ENCODE results near the gene PISD.
"Not testable (repeated sequence)": the region's sequence is repeated elsewhere in the genome, so short reads cannot be mapped to it uniquely, and the experiment has no call there.

Gene PISD

GRCh38 chr22:31661851-31662667, at the start of gene PISD:
Gene PISD, minus strand, starts transcription at chr22:31662215. Its CDS starts 7 bp downstream, at chr22:31662208.
- DNase-seq (ENCODE audit: low read depth) = peak; percentile 94

GRCh38 chr22:31711226-31711625, 49.2 kb upstream of the PISD start:
- DNase-seq (ENCODE audit: low read depth) = not testable (repeated sequence)

DNA sequence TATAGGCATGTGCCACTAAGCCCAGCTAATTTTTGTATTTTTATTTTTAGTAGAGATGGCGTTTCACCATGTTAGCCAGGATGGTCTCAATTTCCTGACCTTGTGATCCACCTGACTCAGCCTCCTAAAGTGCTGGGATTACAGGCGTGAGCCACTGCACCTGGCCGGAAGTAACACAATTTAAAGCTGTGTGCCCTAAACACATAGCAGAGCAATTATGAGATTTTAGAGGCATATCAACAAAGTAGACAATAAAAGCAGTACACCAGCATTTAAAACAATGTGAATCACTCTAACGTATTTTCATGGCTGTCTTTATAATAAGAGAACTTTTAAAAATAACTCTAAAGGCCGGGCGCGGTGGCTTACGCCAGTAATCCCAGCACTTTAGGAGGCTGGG, 45.5 kb upstream of the PISD start:
- DNase-seq (ENCODE audit: low read depth) = no peak

- DNase-seq (ENCODE audit: low read depth) = no peak
Measured at GRCh38 chr22:31695423-31695822, 33.4 kb upstream of the PISD start.

GRCh38 chr22:31694046-31694445, 32.0 kb upstream of the PISD start:
- DNase-seq (ENCODE audit: low read depth) = not testable (repeated sequence)

- no peak for DNase-seq (ENCODE audit: low read depth)
Measured at GRCh38 chr22:31692186-31692886, 30.3 kb upstream of the PISD start.

GRCh38 chr22:31691408-31691807, 29.4 kb upstream of the PISD start:
- no peak for DNase-seq (ENCODE audit: low read depth)

DNA sequence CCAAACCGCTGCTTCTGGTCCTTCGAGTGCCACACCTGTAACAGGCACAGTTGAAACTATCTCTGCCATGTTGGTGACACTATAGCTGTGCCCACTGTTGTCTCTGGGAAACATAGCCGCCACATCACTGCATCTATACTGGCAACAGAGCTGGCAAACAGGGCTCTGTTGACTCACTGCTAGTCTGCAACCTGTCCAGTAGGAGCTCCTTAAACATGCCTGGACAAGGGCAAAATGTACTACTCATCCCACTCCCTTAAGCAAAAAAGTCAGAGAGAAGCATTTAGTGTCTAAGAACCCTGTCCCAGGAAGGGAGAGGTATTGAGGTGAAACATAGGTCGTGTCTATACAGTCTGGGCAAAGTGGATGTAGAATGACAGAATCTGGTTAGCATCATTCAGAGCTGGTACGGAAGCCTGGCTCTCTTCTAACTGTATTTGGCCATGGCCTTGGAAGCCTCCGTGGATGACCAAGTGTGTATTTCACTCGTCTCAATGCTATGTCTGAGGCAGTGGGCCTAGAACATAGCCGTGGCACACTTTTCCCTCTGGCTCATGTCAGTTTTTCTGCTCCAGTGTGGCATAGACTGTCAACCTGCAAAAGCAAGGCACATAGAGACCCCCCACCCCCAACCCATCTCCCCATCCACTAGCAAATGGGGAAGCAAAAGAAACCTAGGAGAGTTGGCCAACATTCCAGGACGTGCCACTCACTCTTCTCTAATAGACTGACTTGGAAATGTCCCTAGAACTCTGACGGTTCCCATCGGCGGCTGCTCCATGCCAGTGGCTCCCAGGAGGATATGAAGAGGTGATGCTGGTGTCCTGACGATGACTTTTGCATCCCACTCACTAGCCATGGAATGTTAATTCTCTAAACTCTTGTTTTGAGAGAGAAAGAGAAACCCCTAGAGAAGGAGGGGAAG, 21.4 kb upstream of the PISD start:
- DNase-seq (ENCODE audit: low read depth) = no peak

DNA sequence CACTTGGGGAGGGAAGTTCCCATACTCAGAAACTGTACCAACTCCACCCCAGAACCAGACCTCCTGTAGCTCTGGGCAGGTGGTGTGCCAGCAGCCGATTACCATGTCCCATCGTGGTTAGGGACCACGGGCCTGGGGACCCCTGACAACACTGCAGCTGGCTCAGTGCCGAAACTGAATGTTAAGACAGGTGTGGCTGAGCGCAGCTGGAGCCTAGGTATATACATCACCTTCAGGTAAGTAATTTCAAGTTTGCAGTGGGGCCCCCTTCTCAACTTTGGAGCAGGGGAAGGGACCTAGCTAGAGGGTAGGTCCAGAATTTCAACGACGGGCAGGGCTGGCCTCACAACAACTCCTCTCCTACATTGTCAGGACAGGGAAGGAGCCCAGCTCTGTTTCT, 20.7 kb upstream of the PISD start:
- DNase-seq (ENCODE audit: low read depth) = no peak

DNA sequence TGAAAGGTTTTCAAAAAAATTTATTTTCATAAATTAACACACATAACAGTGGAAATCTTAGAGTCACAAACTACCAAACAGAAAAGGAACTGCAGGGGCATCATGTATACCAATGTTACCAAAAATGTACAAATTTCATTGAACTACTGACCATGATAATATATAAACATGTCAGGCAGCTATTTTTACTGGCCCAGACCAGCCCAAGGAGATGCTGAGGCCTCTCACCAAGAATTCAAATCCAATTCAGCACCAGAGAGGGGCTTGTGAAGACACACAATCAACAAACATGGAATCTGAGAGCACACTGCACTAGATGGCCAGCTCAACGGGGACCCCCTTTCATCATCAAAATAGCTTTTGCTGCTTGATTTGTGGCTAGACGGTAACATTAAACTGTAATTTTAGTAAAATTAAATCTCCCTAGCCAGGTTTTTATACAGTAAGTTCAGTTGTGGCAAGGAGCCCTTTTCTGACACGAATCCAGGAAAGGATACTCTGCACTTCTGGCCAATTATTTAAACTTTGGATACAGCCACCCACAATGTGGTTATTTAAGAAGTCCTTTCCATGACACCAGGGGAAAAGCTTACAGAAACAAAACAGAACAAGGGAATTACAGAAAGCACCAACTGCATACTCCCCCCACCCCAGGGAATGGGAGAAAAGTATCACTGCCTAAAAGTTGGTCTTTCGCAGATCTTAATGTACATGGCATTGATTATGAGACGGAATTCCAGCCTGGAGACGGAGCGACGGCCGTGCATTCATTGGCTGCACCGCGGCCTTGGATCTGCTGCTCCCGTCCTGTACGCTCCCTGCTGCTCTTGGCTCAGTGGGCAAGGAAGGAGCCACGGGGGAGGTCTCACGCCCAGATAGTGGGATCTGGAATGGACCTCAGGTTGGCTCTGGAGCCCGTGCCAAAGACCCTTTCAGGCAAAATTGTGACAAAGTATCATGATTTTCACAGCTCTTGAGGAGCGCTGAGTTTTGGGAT, 19.6 kb upstream of the PISD start:
- no peak for DNase-seq (ENCODE audit: low read depth)

DNA sequence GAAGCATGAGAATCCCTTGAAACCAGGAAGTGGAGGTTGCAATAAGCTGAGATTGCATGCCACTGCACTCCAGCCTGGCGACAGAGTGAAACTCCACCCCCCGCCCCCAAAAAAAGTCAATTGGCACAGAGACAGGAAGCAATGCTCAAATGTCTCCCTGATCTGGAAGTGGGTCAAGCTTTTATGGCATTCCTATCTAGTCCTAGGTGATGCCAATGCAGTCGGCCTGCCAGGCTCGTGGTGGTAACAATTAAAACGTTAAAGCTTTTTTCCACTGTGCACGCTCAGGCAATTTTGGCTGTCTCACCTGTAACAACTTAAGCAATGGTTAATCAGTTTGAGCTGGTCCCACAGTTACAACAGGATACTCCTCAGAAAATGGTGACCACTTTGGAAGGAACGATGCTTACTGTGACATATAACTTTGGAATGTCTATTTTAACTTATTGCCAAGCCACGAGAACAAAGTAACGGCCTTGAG, 18.9 kb upstream of the PISD start:
- DNase-seq (ENCODE audit: low read depth) = no peak

GRCh38 chr22:31678748-31679147, 16.7 kb upstream of the PISD start:
- no peak for DNase-seq (ENCODE audit: low read depth)

GRCh38 chr22:31676700-31677099, 14.7 kb upstream of the PISD start:
- peak; percentile 82 for DNase-seq (ENCODE audit: low read depth)

DNA sequence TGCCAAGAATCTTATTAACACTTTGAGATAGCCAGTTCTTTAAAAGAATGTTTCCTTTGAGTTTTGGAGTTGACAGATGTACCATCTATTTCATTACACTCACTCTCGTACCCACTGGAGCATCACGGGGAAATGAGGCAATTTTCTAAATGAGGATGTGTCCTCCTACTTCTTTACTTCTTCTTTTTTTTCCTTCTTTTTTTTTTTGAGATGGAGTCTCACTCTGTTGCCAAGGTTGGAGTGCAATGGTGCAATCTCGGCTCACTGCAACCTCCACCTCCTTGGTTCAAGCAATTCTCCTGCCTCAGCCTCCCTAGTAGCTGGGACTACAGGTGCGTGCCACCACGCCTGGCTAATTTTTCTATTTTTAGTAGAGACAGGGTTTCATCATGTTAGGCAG, 12.2 kb upstream of the PISD start:
- DNase-seq (ENCODE audit: low read depth) = not testable (repeated sequence)

DNA sequence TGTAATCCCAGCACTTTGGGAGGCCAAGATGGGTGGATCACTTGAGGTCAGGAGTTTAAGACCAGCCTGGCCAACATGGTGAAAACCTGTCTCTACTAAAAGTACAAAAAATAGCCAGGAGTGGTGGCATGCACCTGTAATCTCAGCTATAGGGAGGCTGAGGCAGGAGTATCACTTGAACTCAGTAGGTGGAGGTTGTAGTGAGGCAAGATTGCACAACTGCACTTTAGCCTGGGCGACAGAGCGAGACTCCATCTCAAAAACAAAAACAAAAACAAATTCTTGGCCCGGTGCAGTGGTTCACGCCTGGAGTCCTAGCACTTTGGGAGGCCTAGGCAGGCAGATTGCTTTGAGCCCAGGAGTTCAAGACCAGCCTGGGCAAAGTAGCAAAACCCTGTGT, 6.8 kb upstream of the PISD start:
- not testable (repeated sequence) for DNase-seq (ENCODE audit: low read depth)

DNA sequence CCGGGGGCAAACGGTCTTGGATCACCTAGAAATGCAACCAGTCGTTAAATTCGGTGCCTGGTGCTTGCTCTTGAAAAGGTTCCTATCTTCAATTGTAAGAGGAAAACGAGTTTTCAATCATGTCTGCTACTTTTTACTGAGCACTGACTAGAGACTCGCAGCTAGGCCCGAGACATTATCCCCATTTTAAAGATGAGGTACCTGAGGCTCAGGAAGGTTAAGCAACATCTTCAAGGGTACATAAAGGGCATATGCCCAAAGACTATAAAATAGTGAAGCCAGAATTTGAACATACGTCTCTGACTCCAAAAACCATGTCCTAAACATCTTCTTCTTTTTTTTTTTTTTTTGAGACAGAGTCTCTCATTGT, 638 bp upstream of the PISD start:
- no peak for DNase-seq (ENCODE audit: low read depth)

GRCh38 chr22:31660860-31661341, 1.1 kb downstream of the PISD start:
- DNase-seq (ENCODE audit: low read depth) = not testable (repeated sequence)

GRCh38 chr22:31659246-31659645, 2.8 kb downstream of the PISD start:
- DNase-seq (ENCODE audit: low read depth) = no peak

- DNase-seq (ENCODE audit: low read depth) = no peak
Measured at GRCh38 chr22:31654408-31654807, 7.6 kb downstream of the PISD start.

DNA sequence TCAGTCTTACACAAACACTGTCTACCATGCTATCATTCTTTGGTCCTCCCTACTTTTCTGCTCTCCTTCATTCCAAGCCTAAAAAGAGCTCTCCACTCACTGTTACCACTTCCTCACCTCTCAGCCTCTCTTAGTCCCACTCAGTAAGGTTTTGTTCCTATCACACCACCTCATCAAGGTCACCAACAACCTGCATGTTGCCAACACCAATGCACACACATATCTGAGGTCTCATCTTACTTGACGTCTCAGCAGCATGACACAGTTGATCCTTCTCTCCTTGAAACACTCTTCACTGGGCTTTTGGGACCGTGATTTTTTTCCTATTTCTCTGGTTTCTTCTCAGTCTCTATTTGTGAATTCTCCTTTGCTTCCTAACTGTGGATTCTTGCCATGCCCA, 8.1 kb downstream of the PISD start:
- DNase-seq (ENCODE audit: low read depth) = no peak
